ENCODE measurements around the gene LRFN2.

LRFN2 gene

GRCh38 chr6:40426346-40427066, 160.7 kb downstream of the LRFN2 start:
- DNase-seq = no peak

- no peak for DNase-seq
Observed at GRCh38 chr6:40425192-40425919, 161.8 kb downstream of the LRFN2 start.

GRCh38 chr6:40422046-40422445, 165.1 kb downstream of the LRFN2 start:
- no peak for DNase-seq

- no peak for DNase-seq
Observed at GRCh38 chr6:40419946-40420728, 167.0 kb downstream of the LRFN2 start.

- DNase-seq = no peak
Observed at GRCh38 chr6:40419377-40419776, 167.8 kb downstream of the LRFN2 start.

GRCh38 chr6:40417031-40417430, 170.1 kb downstream of the LRFN2 start:
- no peak for DNase-seq

- no peak for DNase-seq
Observed at GRCh38 chr6:40414617-40415016, 172.5 kb downstream of the LRFN2 start.

GRCh38 chr6:40413239-40413638, 173.9 kb downstream of the LRFN2 start:
- no peak for DNase-seq

GRCh38 chr6:40411881-40412280, 175.3 kb downstream of the LRFN2 start:
- DNase-seq = no peak

- no peak for DNase-seq
Observed at GRCh38 chr6:40410821-40411220, 176.3 kb downstream of the LRFN2 start.

GRCh38 chr6:40409716-40410397, 177.3 kb downstream of the LRFN2 start:
- DNase-seq = no peak

- no peak for DNase-seq
Observed at GRCh38 chr6:40408786-40409542, 178.2 kb downstream of the LRFN2 start.

GRCh38 chr6:40407239-40407638, 179.9 kb downstream of the LRFN2 start:
- no peak for DNase-seq

- no peak for DNase-seq
Observed at GRCh38 chr6:40406175-40406574, 181.0 kb downstream of the LRFN2 start.

- DNase-seq = no peak
Observed at GRCh38 chr6:40400738-40401137, 186.4 kb downstream of the LRFN2 start.

- DNase-seq = no peak
Observed at GRCh38 chr6:40399888-40400457, 187.2 kb downstream of the LRFN2 start.

GRCh38 chr6:40398810-40399477, 188.2 kb downstream of the LRFN2 start:
- DNase-seq = no peak

- DNase-seq = no peak
Observed at GRCh38 chr6:40398034-40398691, 189.0 kb downstream of the LRFN2 start.

- DNase-seq = no peak
Observed at GRCh38 chr6:40397287-40398033, 189.7 kb downstream of the LRFN2 start.

- no peak for DNase-seq
Observed at GRCh38 chr6:40395698-40396076, 191.5 kb downstream of the LRFN2 start.

Data from CD4-positive, alpha-beta T cell treated with Interferon gamma for 1 hour (primary cell).